NCI-H1092 treated with DMSO at 0.1 percent for 48 hours (cell line): Measurements from ENCODE around the gene BHMT.
"Not testable (repeated sequence)": the region's sequence is repeated elsewhere in the genome, so short reads cannot be mapped to it uniquely, and the experiment has no call there.

ENCODE experiments used
- DNase-seq: peaks from one replicate; lab custom pipeline; 2025; lab: John Stamatoyannopoulos, UW

The BHMT gene

GRCh38 chr5:79172269-79172668, 60.7 kb downstream of the BHMT start:
- no peak for DNase-seq

- no peak for DNase-seq
These were observed 62.0 kb downstream of the BHMT start for GRCh38 chr5:79173626-79174025.

- DNase-seq = not testable (repeated sequence)
These were observed 68.8 kb downstream of the BHMT start for GRCh38 chr5:79180449-79180848.

- DNase-seq = no peak
These were observed 69.9 kb downstream of the BHMT start for GRCh38 chr5:79181419-79182022.
